Measurements from ENCODE around the gene NLN.

DNA sequence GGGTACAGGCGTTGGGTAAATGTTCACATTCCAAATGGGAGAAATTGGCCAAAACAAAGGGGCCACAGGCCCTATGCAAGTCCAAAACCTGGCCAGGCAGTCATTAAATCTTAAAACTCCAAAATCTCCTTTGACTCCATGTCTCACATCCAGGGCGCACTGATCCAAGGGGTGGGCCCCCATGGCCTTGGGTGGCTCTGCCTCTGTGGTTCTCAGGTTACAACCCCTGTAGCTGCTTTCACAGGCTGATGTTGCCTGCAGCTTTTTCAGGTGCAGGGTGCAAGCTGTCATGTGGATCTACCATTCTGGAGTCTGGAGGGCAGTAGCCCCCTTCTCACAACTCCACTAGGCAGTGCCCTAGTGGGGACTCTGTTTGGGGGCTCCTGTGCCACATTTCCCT lies 44.8 kb downstream of the NLN start:
- TF ChIP-seq, protein P1, sequence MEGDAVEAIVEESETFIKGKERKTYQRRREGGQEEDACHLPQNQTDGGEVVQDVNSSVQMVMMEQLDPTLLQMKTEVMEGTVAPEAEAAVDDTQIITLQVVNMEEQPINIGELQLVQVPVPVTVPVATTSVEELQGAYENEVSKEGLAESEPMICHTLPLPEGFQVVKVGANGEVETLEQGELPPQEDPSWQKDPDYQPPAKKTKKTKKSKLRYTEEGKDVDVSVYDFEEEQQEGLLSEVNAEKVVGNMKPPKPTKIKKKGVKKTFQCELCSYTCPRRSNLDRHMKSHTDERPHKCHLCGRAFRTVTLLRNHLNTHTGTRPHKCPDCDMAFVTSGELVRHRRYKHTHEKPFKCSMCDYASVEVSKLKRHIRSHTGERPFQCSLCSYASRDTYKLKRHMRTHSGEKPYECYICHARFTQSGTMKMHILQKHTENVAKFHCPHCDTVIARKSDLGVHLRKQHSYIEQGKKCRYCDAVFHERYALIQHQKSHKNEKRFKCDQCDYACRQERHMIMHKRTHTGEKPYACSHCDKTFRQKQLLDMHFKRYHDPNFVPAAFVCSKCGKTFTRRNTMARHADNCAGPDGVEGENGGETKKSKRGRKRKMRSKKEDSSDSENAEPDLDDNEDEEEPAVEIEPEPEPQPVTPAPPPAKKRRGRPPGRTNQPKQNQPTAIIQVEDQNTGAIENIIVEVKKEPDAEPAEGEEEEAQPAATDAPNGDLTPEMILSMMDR (IDR thresholded peaks at IDR 0.05; ENCODE audit: borderline replicate concordance, extremely low read depth, low read length, poor library complexity, severe bottlenecking): no peak
- no peak for TF ChIP-seq EZH2 (IDR thresholded peaks at IDR 0.05; ENCODE audit: borderline replicate concordance, low read depth, low read length, severe bottlenecking)

Measured in DND-41 (cell line).